K562 (cell line): Measurements from ENCODE around the gene ATE1. TPM values are rescaled to one million over a fixed set of nuclear protein-coding genes. Genes with fewer than 3 reads are reported as not detected.

Experiments used
- ATAC-seq: fragments of 200-7000 bp; cut with Tn5 transposase; 3 replicates; pipeline ENCODE4 v1.9.1; 2020; ENCODE audit warnings: moderate library complexity
- BruUV-seq: library from RNA; stranded (reverse); fragments of 400-500 nt; replicated peaks from 2 replicates; lab custom pipeline; 2021; lab: Mats Ljungman, UMichigan
- CTCF ChIA-PET: fragments of 300-600 bp; formaldehyde crosslinking; extraction: SDS; loops from one replicate; lab custom pipeline; 2021; ENCODE audit warnings: low intra/inter-chr PET ratio; lab: Yijun Ruan, JAX
- POLR2A ChIA-PET: fragments of 300-600, 350-650 bp; sonication (Branson Sonifier 250); formaldehyde crosslinking; extraction: SDS; loops from one replicate; lab custom pipeline; 2021; ENCODE audit warnings: antibody characterized with exemption, inconsistent platforms; lab: Yijun Ruan, JAX
- DNase-seq, 4 experiments: peaks; one replicate each; pipeline versions ENCODE4 v3.0.0 to v3.0.0-alpha.2; 2011 to 2018; ENCODE audit warnings: low spot score in 3 of 4, mixed read lengths in 3 of 4; ENCODE audit errors: extremely low read depth in 1 of 4
- FAIRE-seq: peaks from 2 replicates; lab custom pipeline; 2011; peaks lifted over from hg19 to GRCh38; lab: Jason Lieb, UNC
- H2AFZ ChIP-seq: 2 replicates; pipeline ENCODE4 v1.6.0; 2011; ENCODE audit warnings: low read depth, low read length, control low read depth, inconsistent platforms
- H3K27ac ChIP-seq: fragments of 200-600 bp; 3 replicates; pipeline ENCODE4 v1.8.0; 2011; ENCODE audit warnings: low read depth, mild to moderate bottlenecking, control low read depth, inconsistent platforms, low read length, moderate library complexity, mixed read lengths; ENCODE audit errors: extremely low read depth
- H3K27me3 ChIP-seq, 2 experiments: fragments of 300-600 bp in 1 of 2; 2 replicates in 1 of 2; 3 replicates in 1 of 2; pipeline versions ENCODE4 v1.6.0 to v1.8.0; 2011; ENCODE audit warnings: inconsistent platforms in 2 of 2, low read length in 2 of 2, mild to moderate bottlenecking in 1 of 2, mixed read lengths in 1 of 2, moderate library complexity in 1 of 2; ENCODE audit not compliant: control insufficient read depth in 2 of 2, insufficient read depth in 2 of 2
- H3K36me3 ChIP-seq: fragments of 300-600 bp; 3 replicates; pipeline ENCODE4 v1.8.0; 2011; ENCODE audit warnings: mild to moderate bottlenecking, low read length, inconsistent platforms; ENCODE audit not compliant: control insufficient read depth, insufficient read depth
- H3K4me1 ChIP-seq, 2 experiments: fragments of 200-600 bp in 1 of 2; replicated peaks in 1 of 2; 2 replicates in 1 of 2; 3 replicates in 1 of 2; pipeline versions ENCODE4 v1.5.1 to v1.8.0; 2011; ENCODE audit warnings: inconsistent platforms in 2 of 2, low read length in 2 of 2, mild to moderate bottlenecking in 1 of 2, mixed read lengths in 1 of 2, moderate library complexity in 1 of 2; ENCODE audit not compliant: control insufficient read depth in 2 of 2, insufficient read depth in 2 of 2
- H3K4me2 ChIP-seq: 2 replicates; pipeline ENCODE4 v1.6.1; 2011; ENCODE audit warnings: low read length, control low read depth, inconsistent platforms, mixed read lengths; ENCODE audit not compliant: insufficient read depth
- H3K4me3 ChIP-seq: fragments of 200-600 bp; sonication (generic), shearing (Covaris generic); 2 replicates; pipeline ENCODE4 v1.5.1; 2016; ENCODE audit warnings: control low read depth, inconsistent platforms
- H3K79me2 ChIP-seq: fragments of 200-600 bp; 3 replicates; pipeline ENCODE4 v1.8.0; 2011; ENCODE audit warnings: low read length, inconsistent platforms; ENCODE audit not compliant: control insufficient read depth, insufficient read depth
- H3K9ac ChIP-seq, 2 experiments: 2 replicates each; pipeline versions ENCODE4 v1.6.0 to v1.6.1; 2011; ENCODE audit warnings: low read depth in 2 of 2, low read length in 2 of 2, control low read depth in 1 of 2, inconsistent platforms in 1 of 2, mild to moderate bottlenecking in 1 of 2, mixed read lengths in 1 of 2; ENCODE audit not compliant: insufficient read depth in 1 of 2
- H3K9me1 ChIP-seq: one replicate; pipeline ENCODE4 v1.6.0; 2011; ENCODE audit warnings: inconsistent platforms, mild to moderate bottlenecking, low read length, moderate library complexity; ENCODE audit not compliant: control insufficient read depth, insufficient read depth
- H3K9me3 ChIP-seq: replicated peaks from 2 replicates; pipeline ENCODE4 v1.5.1; 2011; ENCODE audit warnings: low read depth, low read length, inconsistent platforms; ENCODE audit not compliant: control insufficient read depth, insufficient read depth
- H4K20me1 ChIP-seq: replicated peaks from 2 replicates; pipeline ENCODE4 v1.6.1; 2011; ENCODE audit warnings: low read length, inconsistent platforms, mixed read lengths; ENCODE audit not compliant: control insufficient read depth, insufficient read depth
- HDGF ChIP-seq: fragments of 450-650 bp; IDR thresholded peaks from 2 replicates; pipeline ENCODE4 v1.6.1; 2016
- HES1 ChIP-seq: fragments of 450-650 bp; IDR thresholded peaks from 2 replicates; pipeline ENCODE4 v1.6.1; 2016; ENCODE audit warnings: low read depth, mild to moderate bottlenecking, moderate library complexity
- LCOR ChIP-seq: sonication (generic); formaldehyde crosslinking; IDR thresholded peaks from 2 replicates; pipeline ENCODE4 v1.8.0; 2022; ENCODE audit warnings: mild to moderate bottlenecking, missing genetic modification reagents
- RNF219 ChIP-seq: fragments of 250-450 bp; sonication (Bioruptor Pico); IDR thresholded peaks from 2 replicates; pipeline ENCODE4 v1.5.0; 2022; ENCODE audit warnings: mild to moderate bottlenecking
- SAP30 ChIP-seq: fragments of 200-600 bp; sonication (generic); IDR thresholded peaks from 2 replicates; pipeline ENCODE4 v1.6.1; 2012; ENCODE audit warnings: borderline replicate concordance, low read depth, mild to moderate bottlenecking, moderate library complexity, low read length, control low read depth, inconsistent platforms; ENCODE audit not compliant: insufficient read depth, poor library complexity, severe bottlenecking
- SREBF2 ChIP-seq: sonication (generic); formaldehyde crosslinking; IDR thresholded peaks from 2 replicates; pipeline ENCODE4 v1.4.0; 2020; ENCODE audit warnings: mild to moderate bottlenecking, missing genetic modification reagents
- SRSF1 ChIP-seq: fragments of 200-400 bp; formaldehyde crosslinking; IDR thresholded peaks from 2 replicates; pipeline ENCODE4 v1.6.1; 2017; ENCODE audit warnings: mild to moderate bottlenecking, low read depth, low read length, moderate library complexity
- STAT5B ChIP-seq: fragments of 250-450 bp; sonication (Bioruptor Pico); IDR thresholded peaks from 2 replicates; pipeline ENCODE4 v1.8.0; 2021; ENCODE audit warnings: mild to moderate bottlenecking, inconsistent platforms
- TBL1XR1 ChIP-seq, 2 experiments: IDR thresholded peaks; 2 replicates each; pipeline ENCODE4 v1.6.1; 2012; ENCODE audit warnings: improper control_type of control experiment in 2 of 2, low read length in 2 of 2, mild to moderate bottlenecking in 1 of 2
- THRA ChIP-seq: fragments of 450-650 bp; IDR thresholded peaks from 2 replicates; pipeline ENCODE4 v1.6.1; 2017; ENCODE audit warnings: mild to moderate bottlenecking, moderate library complexity
- U2AF2 ChIP-seq: fragments of 200-400 bp; formaldehyde crosslinking; optimal IDR thresholded peaks from 2 replicates; pipeline ENCODE3; 2017; ENCODE audit warnings: low read depth, mild to moderate bottlenecking, low read length
- ZBTB43 ChIP-seq: sonication (generic); formaldehyde crosslinking; IDR thresholded peaks from 2 replicates; pipeline ENCODE4 v1.8.0; 2023; ENCODE audit warnings: mild to moderate bottlenecking, missing genetic modification reagents
- ZFP91 ChIP-seq: sonication (generic); formaldehyde crosslinking; IDR thresholded peaks from 2 replicates; pipeline ENCODE4 v1.8.0; 2022; ENCODE audit warnings: mild to moderate bottlenecking, missing genetic modification reagents
- ZNF354B ChIP-seq: fragments of 250-450 bp; sonication (Bioruptor Pico); IDR thresholded peaks from 2 replicates; pipeline ENCODE4 v1.4.0; 2020
- ZNF57 ChIP-seq: fragments of 450-650 bp; formaldehyde crosslinking; IDR thresholded peaks from 2 replicates; pipeline ENCODE4 v1.4.0; 2020; ENCODE audit warnings: mild to moderate bottlenecking, moderate library complexity
- ZNF644 ChIP-seq: fragments of 200-800 bp; sonication (Bioruptor generic); IDR thresholded peaks from 2 replicates; pipeline ENCODE4 v1.6.1; 2016; ENCODE audit warnings: low read depth, missing genetic modification characterization, missing compliant biosample characterization
- WGBS: fragments of 100-300 bp; shearing (Covaris generic); methylation state at CpG from one replicate; pipeline ENCODE4 v1.1.6; 2016; ENCODE audit warnings: low coverage, mixed read lengths; ENCODE audit not compliant: insufficient coverage; ENCODE audit errors: missing lambda C conversion rate; 5-methylcytosine and 5-hydroxymethylcytosine counted together
- in situ Hi-C: fragments of 300-500 bp; cut with MboI; formaldehyde crosslinking; loops from 4 replicates; pipeline ENCODE4 v1.15.0; 2018; ENCODE audit warnings: inconsistent platforms, mixed read lengths
- intact Hi-C: fragments of 100-400 bp; cut with micrococcal nuclease; formaldehyde crosslinking; loops from 2 replicates; pipeline ENCODE4 v1.14.2; 2022
- polyA plus RNA-seq, 8 experiments: library from polyadenylated mRNA; depleted of rRNA in 4 of 8; stranded (reverse) in 5 of 8; unstranded in 3 of 8; fragments of >200 nt; fragmentation: Nextera tagmentation in 2 of 8; fragmentation: Illumina TruSeq in 1 of 8; extraction: Ambion mirVana in 2 of 8; extraction: Trizol in 1 of 8; gene quantifications; 2 replicates each; pipeline versions ENCODE4 v1.2.1 to v1.2.3, GENCODE V29; 2011 to 2014; ENCODE audit warnings: inconsistent platforms in 1 of 8, missing spikeins in 1 of 8
- total RNA-seq, 7 experiments: library from RNA; depleted of rRNA in 6 of 7; stranded (reverse); fragments of >200 nt in 6 of 7; fragmentation: Illumina TruSeq in 2 of 7; extraction: Trizol in 2 of 7; gene quantifications; 2 replicates each; pipeline versions ENCODE4 v1.2.1 to v1.2.3, GENCODE V29; 2011 to 2021; ENCODE audit warnings: low replicate concordance in 1 of 7

ATE1 gene
- total and polyA plus RNA-seq, 9 of the 15 experiments (the other 6 are each of a cell fraction or from before 2014, with no cell fraction given) = 3.0 to 14.2 (median 8.8) TPM

- H3K4me1 ChIP-seq = no peaks in the 10 kb centered on the region
- H4K20me1 ChIP-seq = no peaks in the 10 kb centered on the region
- ATAC-seq (no peak), FAIRE-seq (no peak), DNase-seq (no peak)
- in situ Hi-C loops = no loop called here
- no TSS peak for BruUV-seq
- TF ChIP-seq ZFP91 (no peak), U2AF2 (no peak), HDGF (no peak), LCOR (CRISPR knock-in tag) (no peak), SAP30 (no peak), ZNF644 (tag) (no peak), ZNF57 (CRISPR knock-in tag) (no peak), RNF219 (CRISPR knock-in tag) (no peak), TBL1XR1 (IDR thresholded peaks at IDR 0.05; ENCODE audit: low read length in 2 of 2) (no peak), STAT5B (CRISPR knock-in tag) (no peak), SREBF2 (CRISPR knock-in tag) (no peak), HES1 (no peak), THRA (no peak), ZBTB43 (no peak), SRSF1 (no peak), ZNF354B (CRISPR knock-in tag) (no peak)
- no peak overlapping the region for H3K27ac ChIP-seq
- intact Hi-C loops = no loop called here
- H3K9me1 ChIP-seq = no peaks in the 10 kb centered on the region
- H3K4me3 ChIP-seq = no peak overlapping the region
- ChIA-PET POLR2A (no interaction called here), CTCF (no interaction called here)
- no peak overlapping the region for H3K4me2 ChIP-seq
- no peaks in the 10 kb centered on the region for H3K27me3 ChIP-seq
- no peaks in the 10 kb centered on the region for H3K79me2 ChIP-seq
- H2AFZ ChIP-seq = no peak overlapping the region
- H3K9ac ChIP-seq = no peak overlapping the region
- peaks cover 30% of the 10 kb centered on the region; the same call in 1 of the 3 replicates for H3K36me3 ChIP-seq
- WGBS = 91% methylated on average over 1 of the region's 3 CpGs
- no peaks in the 10 kb centered on the region for H3K9me3 ChIP-seq
Measured at GRCh38 chr10:121959671-121960070, 31.8 kb upstream of the ATE1 start.
